Epithelial cell of prostate (primary cell): ENCODE data around the gene ZNF618.

ENCODE experiments used
- DNase-seq: peaks from one replicate; pipeline ENCODE4 v3.0.0-alpha.2; 2011; ENCODE audit warnings: low read depth, low spot score
- H3K27ac ChIP-seq: fragments of 450-650 bp; 2 replicates; pipeline ENCODE4 v1.5.1; 2017; ENCODE audit warnings: mild to moderate bottlenecking

The ZNF618 gene

DNA sequence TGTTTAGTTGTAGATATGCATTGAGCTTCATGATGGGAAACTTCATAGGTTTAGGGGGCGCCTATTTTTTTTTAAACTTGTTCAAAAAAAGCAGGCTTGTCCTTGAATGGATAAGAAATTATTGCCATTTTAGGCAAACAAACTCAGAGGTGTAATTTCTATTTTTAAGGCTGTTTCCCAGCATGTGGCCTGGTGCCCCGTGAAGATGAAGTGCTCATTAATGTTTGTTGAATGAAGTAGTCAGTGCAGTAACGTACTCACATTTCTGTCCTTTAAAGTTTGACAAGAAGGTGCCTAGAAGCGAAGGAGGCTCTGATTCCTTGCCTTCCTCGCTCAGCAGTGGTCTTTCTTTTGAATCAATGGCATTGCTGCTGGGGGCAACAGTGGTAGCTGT, 54.3 kb downstream of the ZNF618 start:
- DNase-seq, result no peak

GRCh38 chr9:113931140-113931539, 55.0 kb downstream of the ZNF618 start:
- DNase-seq, result no peak
- H3K27ac ChIP-seq, result no peak overlapping the region

More for the DNA sequence above, 54.3 kb downstream of the ZNF618 start:
- peak overlapping the region; percentile 53 for H3K27ac ChIP-seq

- DNase-seq, result no peak
- H3K27ac ChIP-seq, result no peak overlapping the region
Measured at GRCh38 chr9:113931777-113932176, 55.7 kb downstream of the ZNF618 start.

DNA sequence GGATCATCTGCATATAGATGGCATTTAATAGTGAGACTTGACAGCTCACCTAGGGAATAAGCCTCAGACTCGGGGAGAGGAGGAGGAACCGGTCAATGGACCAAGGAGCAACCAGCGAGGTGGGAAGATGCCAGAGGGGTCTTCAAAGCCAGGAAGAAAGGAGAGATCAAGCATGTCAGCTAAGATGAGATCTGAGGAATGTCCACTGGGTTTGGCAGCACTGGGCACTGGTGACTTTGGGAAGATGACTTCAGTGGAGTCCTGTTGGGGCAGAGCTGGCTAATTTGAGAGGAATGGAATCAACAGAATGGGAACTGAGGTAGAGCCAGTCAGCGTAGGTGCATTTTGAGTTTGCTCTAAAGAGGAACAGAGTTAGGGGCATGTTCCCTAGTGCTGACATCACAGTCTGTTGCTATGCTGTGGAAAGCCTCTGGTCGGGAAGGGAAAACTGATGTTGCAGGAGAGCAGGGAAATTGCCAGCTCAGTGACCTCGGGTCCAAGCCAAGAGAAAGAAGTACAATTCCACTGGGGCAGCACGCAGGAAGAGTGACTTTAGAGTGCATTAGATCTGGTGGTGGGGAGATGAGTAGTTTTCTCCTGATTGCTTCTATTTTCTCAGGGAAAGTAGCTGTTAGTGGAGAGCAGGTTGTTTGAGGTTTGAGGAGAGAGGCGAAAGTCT, 56.9 kb downstream of the ZNF618 start:
- no peak overlapping the region for H3K27ac ChIP-seq
- no peak for DNase-seq

DNA sequence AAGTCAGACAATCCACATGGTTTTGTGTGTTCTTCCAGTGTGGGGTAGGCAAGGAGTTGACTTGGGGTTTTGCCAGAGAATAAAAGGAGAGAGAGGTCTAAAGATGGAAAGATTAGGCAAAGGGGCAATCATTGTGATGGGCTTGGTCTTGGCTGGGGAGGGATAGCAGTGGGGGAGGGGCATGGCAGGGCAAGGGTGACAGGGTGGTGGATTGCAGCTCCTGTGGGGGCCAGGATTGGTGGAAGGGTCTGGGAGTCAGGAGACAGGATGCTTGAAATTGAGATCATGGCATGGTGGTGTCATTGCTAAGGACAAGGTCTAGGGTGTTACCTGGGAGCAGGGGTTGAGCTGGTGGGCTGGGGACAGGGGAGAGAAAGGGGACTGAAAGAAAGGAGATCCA, 57.6 kb downstream of the ZNF618 start:
- H3K27ac ChIP-seq, result no peak overlapping the region
- DNase-seq, result no peak

- no peak for DNase-seq
- H3K27ac ChIP-seq, result no peak overlapping the region
Measured at GRCh38 chr9:113934167-113934828, 58.2 kb downstream of the ZNF618 start.

DNA sequence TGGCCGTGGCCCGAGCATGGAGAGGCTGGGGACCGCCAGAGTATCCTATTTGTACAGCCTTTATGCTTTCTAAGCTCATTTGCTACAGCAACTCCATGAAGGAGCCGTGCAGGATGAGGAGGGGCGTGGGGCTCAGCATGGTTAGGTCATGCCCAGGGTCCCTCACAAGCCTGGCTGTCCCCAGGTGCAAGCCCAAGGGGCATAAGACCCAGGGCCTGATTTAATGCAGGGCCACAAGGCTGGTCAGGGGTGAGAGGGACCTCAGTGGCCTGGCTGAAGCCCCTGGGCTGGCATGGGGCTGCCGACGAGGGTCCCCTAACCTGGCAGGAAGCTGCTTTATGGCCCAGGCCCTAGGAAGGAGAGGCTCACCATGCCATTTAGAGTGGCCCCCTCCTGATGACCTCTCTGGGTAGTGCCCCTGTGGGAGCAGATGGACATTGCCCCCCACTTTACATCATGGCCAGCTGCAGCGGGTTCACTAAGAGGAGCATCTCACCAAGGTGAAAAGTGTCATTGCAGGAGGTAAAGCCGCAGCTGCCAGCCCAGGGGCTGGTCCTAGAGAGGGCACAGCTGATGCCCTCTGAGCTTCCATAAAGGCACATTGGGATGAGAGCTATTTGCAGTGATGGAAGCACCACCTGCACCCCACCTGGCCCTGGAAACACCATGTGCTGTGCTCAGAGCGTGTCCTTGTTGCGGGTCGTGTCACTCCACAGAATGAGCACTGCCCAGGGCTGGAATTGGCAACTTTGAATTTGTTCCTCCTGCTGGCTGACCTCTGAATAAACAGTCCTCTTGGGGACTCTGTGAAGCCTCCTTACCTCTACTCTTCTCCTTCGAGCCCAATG, 58.9 kb downstream of the ZNF618 start:
- no peak for DNase-seq
- no peak overlapping the region for H3K27ac ChIP-seq

- no peak for DNase-seq
- H3K27ac ChIP-seq, result no peak overlapping the region
Measured at GRCh38 chr9:113935677-113936380, 59.7 kb downstream of the ZNF618 start.

DNA sequence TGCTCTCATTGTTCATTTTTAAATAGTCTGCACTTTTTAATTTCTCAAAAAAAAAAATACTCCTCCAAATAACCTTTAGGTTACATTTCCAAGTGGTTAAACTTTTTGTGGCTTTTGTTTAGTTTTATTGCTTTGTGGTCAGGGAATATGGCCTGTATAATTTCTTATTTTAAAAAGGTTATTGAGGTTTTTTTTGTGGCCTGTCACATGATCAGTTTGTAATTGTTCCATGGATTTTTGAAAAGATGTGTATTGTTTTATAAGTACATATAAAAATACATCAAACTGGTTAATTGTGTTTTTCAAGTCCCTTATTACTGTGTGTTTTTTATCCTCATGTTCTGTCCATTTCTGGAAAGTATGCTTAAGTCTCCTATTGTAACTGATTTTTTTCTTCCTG, 64.0 kb downstream of the ZNF618 start:
- no peak overlapping the region for H3K27ac ChIP-seq
- DNase-seq, result no peak

DNA sequence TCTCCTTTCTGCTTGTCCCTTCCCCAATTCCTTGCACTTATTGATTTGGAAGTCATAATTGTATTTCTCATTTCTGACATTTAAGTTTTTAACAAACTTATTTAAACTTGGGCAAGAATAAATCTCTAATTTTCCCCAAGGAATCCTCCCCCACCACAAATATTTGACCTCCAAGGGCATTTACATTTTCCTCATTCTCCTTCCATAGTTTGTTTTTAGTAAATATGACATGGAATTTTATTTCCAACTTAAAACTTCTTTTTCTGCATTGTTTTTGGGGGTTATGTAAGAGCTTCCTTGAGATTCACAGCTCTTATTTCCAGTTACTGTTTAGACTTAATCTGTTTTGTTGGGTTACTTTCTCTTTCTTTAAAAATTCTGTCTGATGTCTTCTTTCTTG, 64.9 kb downstream of the ZNF618 start:
- no peak for DNase-seq
- no peak overlapping the region for H3K27ac ChIP-seq

DNA sequence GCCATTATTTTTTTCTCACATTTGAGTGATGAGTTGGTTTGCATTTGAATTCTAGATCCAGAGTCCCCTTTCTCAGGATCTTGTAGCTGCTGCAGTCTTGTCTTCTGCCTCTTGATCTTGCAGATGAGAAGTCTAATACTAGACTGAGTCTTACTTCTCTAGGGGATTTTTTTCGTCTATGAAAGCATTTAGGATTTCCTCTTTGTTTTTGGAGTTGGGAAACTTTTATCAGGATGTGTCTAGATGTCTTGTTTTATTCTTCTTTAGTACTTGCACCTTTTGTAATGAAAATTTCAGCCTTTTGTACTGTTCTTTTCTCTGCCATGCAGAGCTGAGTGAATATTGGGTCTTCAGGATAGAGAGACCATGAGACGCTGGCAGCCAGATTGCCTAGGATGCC, 65.4 kb downstream of the ZNF618 start:
- no peak for DNase-seq
- H3K27ac ChIP-seq, result no peak overlapping the region

DNA sequence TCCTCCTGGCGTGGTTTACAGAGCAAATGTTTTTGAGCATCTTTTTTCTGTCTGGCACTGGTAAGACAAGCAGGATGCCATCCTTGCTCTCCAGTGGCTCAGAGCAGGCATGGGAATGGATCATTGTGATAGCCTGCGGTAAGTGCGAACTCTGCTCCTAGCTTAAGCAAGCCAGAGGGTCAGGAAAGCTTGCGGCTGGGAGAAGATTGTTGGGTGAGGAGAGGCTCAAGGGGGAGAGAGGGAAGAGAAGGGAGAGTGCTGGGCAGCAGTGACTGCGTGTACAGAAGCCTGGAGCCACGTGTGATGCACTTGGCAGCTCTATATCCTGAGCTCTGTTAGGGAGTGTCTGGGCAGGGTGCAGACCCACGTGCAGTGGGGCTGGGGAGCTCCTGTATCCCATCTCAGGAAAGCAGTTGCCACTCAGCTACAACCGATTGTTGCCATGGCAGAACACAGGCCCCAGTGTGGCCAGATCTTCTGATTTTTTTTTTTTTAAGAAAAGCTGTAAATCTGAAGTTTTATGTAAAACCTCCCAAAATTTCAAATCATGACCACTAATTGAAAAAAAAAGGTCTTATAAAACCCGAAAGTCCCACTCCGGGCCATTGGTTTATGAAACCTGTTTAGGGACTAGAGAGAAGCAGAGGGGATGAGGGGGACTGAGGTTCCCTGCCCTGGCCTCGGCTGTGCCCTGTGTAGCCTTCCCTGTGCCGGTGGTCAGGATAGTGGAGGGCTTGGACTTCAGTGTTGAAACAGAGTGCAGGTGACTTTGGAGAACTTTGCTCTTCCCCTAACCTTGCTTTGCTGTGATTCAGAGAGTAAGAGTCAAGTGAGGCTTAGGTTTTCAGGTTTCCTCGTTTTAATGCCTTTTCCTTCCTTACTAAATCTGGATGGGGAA, 67.3 kb downstream of the ZNF618 start:
- no peak overlapping the region for H3K27ac ChIP-seq
- no peak for DNase-seq

GRCh38 chr9:113945784-113946183, 69.7 kb downstream of the ZNF618 start:
- DNase-seq, result no peak
- H3K27ac ChIP-seq, result no peak overlapping the region

DNA sequence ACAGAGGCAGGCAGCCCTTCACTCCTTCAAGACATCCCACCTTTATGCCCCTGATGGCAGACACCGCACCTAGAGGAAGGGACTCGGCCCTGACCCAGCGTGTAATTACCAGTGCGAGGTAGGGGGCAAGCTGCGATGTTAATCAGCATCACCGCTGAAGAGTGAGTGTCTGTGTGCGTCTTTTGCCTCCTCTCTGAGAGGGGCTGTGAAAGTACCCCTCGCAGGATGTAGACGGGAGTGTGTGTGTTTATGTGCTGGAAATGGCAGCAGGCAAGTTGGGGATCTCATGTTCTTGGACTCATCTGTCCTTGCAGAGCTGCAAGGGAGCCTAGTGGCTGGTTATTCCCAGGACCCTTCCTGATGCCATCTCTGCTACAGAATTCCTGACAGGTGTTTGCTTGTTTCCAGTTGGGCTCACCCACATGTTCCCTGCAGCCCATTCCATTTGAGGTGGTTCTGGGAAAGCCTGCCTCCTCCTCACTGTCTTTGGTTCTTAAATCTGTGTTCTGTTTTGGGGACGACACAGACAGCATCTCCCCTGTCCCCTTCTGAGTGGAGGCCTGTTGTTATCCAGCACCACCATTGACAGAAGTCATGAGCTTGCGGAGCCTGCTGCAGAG, 70.5 kb downstream of the ZNF618 start:
- DNase-seq, result no peak
- H3K27ac ChIP-seq, result no peak overlapping the region

- H3K27ac ChIP-seq, result no peak overlapping the region
- DNase-seq, result no peak
Measured at GRCh38 chr9:113947941-113948340, 71.8 kb downstream of the ZNF618 start.

DNA sequence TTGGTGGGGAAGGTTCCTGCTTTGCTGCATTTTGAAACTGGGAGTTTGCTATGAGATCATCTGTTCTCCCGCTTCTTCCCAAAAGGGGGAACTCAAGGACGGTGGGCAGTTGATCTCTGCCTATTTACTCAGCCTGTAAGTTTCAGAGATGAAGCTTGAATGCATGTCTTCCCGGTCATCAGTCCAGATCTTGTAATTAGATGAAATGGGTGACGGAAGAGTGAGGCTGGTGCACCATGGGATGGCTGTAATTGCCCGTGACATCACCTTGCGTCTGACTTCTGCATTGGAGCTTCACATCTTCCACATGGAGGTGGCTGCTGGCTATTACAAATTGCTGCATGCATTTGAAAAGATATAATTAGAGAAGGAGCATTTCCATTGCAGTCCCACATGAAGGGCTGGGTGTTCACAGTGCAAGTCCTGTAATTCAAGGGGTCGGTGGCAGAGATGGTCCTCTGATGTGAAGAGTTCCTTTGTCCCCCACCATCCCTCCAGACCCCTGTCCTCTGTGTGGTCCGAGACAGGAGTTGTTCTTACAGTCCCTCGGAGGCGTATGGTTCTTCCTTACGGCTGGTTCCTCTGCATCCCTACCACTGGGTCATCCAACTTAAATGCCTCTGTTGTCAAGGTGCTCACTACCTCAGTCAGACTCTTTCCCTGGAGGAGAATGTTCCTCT, 72.9 kb downstream of the ZNF618 start:
- no peak for DNase-seq
- no peak overlapping the region for H3K27ac ChIP-seq

DNA sequence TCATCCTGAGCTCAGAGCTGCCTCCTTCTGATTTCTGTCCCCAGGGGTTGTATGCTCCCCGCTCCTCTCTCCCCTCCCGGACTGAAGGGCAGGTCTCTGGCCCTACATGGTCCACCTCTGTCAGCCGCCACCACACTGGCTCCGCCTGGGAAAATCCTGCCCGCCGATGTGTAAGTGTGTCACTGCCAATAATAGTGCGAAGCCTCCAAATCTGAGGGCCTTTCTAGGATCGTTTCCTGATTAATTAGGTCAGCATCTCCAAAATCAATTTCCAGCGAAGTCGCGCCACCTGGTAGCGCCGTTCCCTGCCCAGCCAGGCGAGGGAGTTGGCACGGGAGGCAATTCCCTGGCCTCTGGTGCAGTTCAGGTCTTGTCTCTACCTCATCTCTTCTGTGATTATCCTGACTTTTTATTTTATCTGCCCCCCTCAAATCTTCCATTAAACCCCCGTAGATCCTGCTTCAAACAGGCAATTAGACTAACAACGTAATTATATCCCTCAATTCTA, 73.5 kb downstream of the ZNF618 start:
- no peak for DNase-seq
- H3K27ac ChIP-seq, result no peak overlapping the region

DNA sequence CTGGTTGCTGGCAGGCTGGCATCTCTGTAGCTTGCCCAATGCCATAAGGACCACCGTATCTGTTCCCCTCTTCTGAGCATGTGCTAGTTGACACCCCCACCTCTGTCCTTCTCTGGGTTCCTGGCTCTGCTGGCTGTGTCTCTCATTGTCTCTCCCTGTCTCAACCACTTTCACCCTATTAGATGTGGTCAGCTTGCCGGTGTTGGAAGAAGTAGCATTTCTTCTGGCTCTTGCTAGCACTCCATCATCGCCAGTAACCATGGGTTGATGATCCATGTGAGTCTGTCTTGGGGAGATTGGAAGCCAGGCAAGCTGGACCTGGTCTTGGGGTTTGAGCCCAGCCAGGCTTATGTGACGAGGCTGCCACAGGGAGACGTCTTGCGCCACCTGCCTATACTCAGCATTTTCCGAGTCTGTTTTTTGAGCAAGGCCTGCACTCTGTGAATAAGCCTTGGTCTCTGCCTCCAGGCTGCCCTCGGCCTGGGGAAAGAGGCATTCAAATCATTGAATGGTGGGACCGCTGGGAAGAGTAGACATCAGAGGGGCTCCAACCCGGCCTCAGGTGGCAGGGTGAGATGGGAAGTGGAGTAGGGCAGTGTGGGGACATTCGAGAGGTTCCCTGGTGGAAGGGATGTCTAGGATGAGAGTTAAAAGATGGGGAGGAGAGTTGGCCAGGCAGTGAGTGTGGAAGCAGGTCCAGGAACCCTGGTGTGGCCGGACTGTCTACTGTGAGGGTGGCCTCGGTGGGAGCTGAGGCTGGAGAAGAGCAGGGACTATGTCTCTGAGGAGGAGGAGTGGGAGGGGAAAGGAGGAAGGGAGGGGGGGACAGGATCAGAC, 74.3 kb downstream of the ZNF618 start:
- DNase-seq, result no peak
- H3K27ac ChIP-seq, result no peak overlapping the region
